HEK293 (cell line): ENCODE measurements around the gene LIMCH1.

ENCODE experiments used
- CTCF ChIA-PET: fragments of 350-600 bp; formaldehyde crosslinking; extraction: SDS; loops from one replicate; lab custom pipeline; 2021; ENCODE audit warnings: antibody characterized with exemption; lab: Yijun Ruan, JAX
- POLR2A ChIA-PET: fragments of 300-600 bp; formaldehyde crosslinking; extraction: SDS; loops from one replicate; lab custom pipeline; 2020; ENCODE audit warnings: antibody characterized with exemption, inconsistent platforms; lab: Yijun Ruan, JAX
- H3K27ac ChIP-seq: fragments of 200-500 bp; sonication (Bioruptor generic); 2 replicates; pipeline ENCODE4 v1.5.1; 2014; ENCODE audit warnings: low read depth, low read length, control low read depth, inconsistent platforms; ENCODE audit errors: extremely low read depth
- H3K36me3 ChIP-seq, 2 experiments: fragments of 200-500 bp in 1 of 2; sonication (Bioruptor generic) in 1 of 2; 1 replicate in 1 of 2; 2 replicates in 1 of 2; pipeline ENCODE4 v1.5.1; 2014 to 2017; ENCODE audit warnings: inconsistent platforms in 2 of 2, low read length in 2 of 2; ENCODE audit not compliant: control insufficient read depth in 2 of 2, insufficient read depth in 1 of 2
- H3K4me1 ChIP-seq: fragments of 200-500 bp; sonication (Bioruptor generic); 2 replicates; pipeline ENCODE4 v1.5.1; 2014; ENCODE audit warnings: mild to moderate bottlenecking, low read length, inconsistent platforms; ENCODE audit not compliant: control insufficient read depth, insufficient read depth
- H3K4me3 ChIP-seq: 2 replicates; pipeline ENCODE4 v1.5.1; 2011; ENCODE audit warnings: low read depth, mild to moderate bottlenecking, control low read depth, low read length, moderate library complexity
- H3K9me3 ChIP-seq: fragments of 200-500 bp; sonication (Bioruptor generic); 2 replicates; pipeline ENCODE4 v1.5.1; 2014; ENCODE audit warnings: low read depth, low read length, inconsistent platforms; ENCODE audit not compliant: control insufficient read depth, insufficient read depth
- ATF2 ChIP-seq: fragments of 450-650 bp; formaldehyde crosslinking; IDR thresholded peaks from 2 replicates; pipeline ENCODE4 v1.5.1; 2016; ENCODE audit warnings: missing biosample characterization, missing genetic modification characterization, low read depth
- GLI2 ChIP-seq: fragments of 450-650 bp; formaldehyde crosslinking; IDR thresholded peaks from 2 replicates; pipeline ENCODE4; 2017; ENCODE audit warnings: missing biosample characterization, missing genetic modification characterization, low read depth, borderline replicate concordance
- KLF16 ChIP-seq: fragments of 450-650 bp; formaldehyde crosslinking; IDR thresholded peaks from 2 replicates; pipeline ENCODE4 v1.5.1; 2017; ENCODE audit warnings: missing biosample characterization, missing genetic modification characterization
- KLF8 ChIP-seq: fragments of 450-650 bp; formaldehyde crosslinking; IDR thresholded peaks from 2 replicates; pipeline ENCODE4 v1.5.1; 2016; ENCODE audit warnings: missing biosample characterization, missing genetic modification characterization
- PATZ1 ChIP-seq: fragments of 450-650 bp; formaldehyde crosslinking; IDR thresholded peaks from 2 replicates; pipeline ENCODE4 v1.5.1; 2016; ENCODE audit warnings: missing biosample characterization, missing genetic modification characterization
- YY1 ChIP-seq: fragments of 450-650 bp; formaldehyde crosslinking; IDR thresholded peaks from 2 replicates; pipeline ENCODE4 v1.5.1; 2018; ENCODE audit warnings: missing biosample characterization, missing genetic modification characterization
- ZBTB17 ChIP-seq: fragments of 450-650 bp; formaldehyde crosslinking; IDR thresholded peaks from 2 replicates; pipeline ENCODE4 v1.5.1; 2016; ENCODE audit warnings: missing biosample characterization, missing genetic modification characterization
- ZBTB7A ChIP-seq: fragments of 450-650 bp; formaldehyde crosslinking; IDR thresholded peaks from 2 replicates; pipeline ENCODE4 v1.5.1; 2016; ENCODE audit warnings: low read depth, missing biosample characterization, missing genetic modification characterization
- ZFP41 ChIP-seq: fragments of 450-650 bp; formaldehyde crosslinking; IDR thresholded peaks from 2 replicates; pipeline ENCODE4 v1.5.1; 2016; ENCODE audit warnings: missing biosample characterization, missing genetic modification characterization, borderline replicate concordance
- ZNF155 ChIP-seq: fragments of 450-650 bp; formaldehyde crosslinking; IDR thresholded peaks from 2 replicates; pipeline ENCODE4 v1.5.1; 2016; ENCODE audit warnings: missing biosample characterization, missing genetic modification characterization
- ZNF544 ChIP-seq: fragments of 450-650 bp; formaldehyde crosslinking; IDR thresholded peaks from 2 replicates; pipeline ENCODE4 v1.5.0; 2017; ENCODE audit warnings: missing biosample characterization, missing genetic modification characterization
- ZNF560 ChIP-seq: fragments of 450-650 bp; formaldehyde crosslinking; IDR thresholded peaks from 2 replicates; pipeline ENCODE4 v1.5.1; 2017; ENCODE audit warnings: missing biosample characterization, missing genetic modification characterization, borderline replicate concordance
- ZNF626 ChIP-seq: fragments of 450-650 bp; sonication (Bioruptor Pico); formaldehyde crosslinking; IDR thresholded peaks from 2 replicates; pipeline ENCODE4 v1.5.1; 2018; ENCODE audit warnings: missing biosample characterization, missing genetic modification characterization, inconsistent platforms
- ZNF654 ChIP-seq: fragments of 450-650 bp; formaldehyde crosslinking; IDR thresholded peaks from 2 replicates; pipeline ENCODE4 v1.5.1; 2016; ENCODE audit warnings: low read depth, missing biosample characterization, missing genetic modification characterization
- ZNF658 ChIP-seq: fragments of 450-650 bp; formaldehyde crosslinking; IDR thresholded peaks from 2 replicates; pipeline ENCODE4; 2016; ENCODE audit warnings: missing biosample characterization, missing genetic modification characterization
- ZNF701 ChIP-seq: fragments of 450-650 bp; formaldehyde crosslinking; IDR thresholded peaks from 2 replicates; pipeline ENCODE4 v1.5.1; 2016; ENCODE audit warnings: missing biosample characterization, missing genetic modification characterization
- ZNF791 ChIP-seq: fragments of 450-650 bp; formaldehyde crosslinking; IDR thresholded peaks from 2 replicates; pipeline ENCODE4 v1.5.1; 2016; ENCODE audit warnings: missing biosample characterization, missing genetic modification characterization
- TF ChIP-seq, protein P1 (sequence below): fragments of 450-650 bp; formaldehyde crosslinking; IDR thresholded peaks from 2 replicates; pipeline ENCODE4 v1.5.1; 2017; ENCODE audit warnings: missing biosample characterization, missing genetic modification characterization
- TF ChIP-seq, protein P2 (sequence below): fragments of 450-650 bp; formaldehyde crosslinking; IDR thresholded peaks from 2 replicates; pipeline ENCODE4 v1.5.1; 2016; ENCODE audit warnings: missing biosample characterization, missing genetic modification characterization
- TF ChIP-seq, protein P3 (sequence below): fragments of 450-650 bp; formaldehyde crosslinking; IDR thresholded peaks from 2 replicates; pipeline ENCODE4; 2016; ENCODE audit warnings: missing biosample characterization, missing genetic modification characterization
- TF ChIP-seq, protein P4 (sequence below): fragments of 450-650 bp; formaldehyde crosslinking; IDR thresholded peaks from 2 replicates; pipeline ENCODE4 v1.5.1; 2016; ENCODE audit warnings: missing biosample characterization, missing genetic modification characterization

Gene LIMCH1

DNA sequence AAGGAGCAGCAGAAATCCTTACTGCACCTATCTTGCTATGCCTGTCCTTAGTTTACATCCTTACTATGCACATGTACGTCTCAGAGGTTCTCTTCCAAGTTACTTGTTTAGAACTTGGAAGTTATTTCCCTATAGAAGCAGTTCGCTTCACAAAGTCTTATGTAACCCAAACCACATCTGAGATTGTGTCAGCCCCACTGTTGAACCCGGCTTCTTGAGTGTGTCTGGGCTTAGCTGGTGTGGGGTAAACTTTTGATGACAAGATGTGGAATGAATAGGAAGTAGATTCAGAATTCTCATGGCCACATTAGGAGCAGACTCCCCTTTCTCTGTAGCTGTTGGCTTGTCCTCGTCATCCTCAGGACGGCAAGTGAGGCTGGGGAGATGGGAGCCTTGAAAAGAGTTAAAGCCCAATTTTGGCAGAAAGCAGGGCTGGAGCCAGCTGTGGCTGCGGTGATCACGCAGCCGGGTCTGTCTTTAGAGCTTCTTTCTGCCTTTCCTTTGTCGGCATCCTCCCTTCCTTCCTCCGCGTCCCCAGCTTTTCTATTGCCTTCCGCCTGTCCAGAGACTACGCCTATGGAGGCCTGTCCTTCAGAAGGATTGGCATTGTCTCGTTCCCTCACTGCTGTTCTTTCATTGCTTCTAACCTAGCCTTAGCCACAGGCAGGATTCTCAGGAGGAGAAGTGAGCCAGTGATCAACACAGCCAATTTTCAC lies 23.0 kb upstream of the LIMCH1 start (continued):
- TF ChIP-seq, protein P1, sequence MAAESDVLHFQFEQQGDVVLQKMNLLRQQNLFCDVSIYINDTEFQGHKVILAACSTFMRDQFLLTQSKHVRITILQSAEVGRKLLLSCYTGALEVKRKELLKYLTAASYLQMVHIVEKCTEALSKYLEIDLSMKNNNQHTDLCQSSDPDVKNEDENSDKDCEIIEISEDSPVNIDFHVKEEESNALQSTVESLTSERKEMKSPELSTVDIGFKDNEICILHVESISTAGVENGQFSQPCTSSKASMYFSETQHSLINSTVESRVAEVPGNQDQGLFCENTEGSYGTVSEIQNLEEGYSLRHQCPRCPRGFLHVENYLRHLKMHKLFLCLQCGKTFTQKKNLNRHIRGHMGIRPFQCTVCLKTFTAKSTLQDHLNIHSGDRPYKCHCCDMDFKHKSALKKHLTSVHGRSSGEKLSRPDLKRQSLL, result no peak
- TF ChIP-seq YY1 (tag by site-specific recombination) (no peak), ZNF560 (no peak)

DNA sequence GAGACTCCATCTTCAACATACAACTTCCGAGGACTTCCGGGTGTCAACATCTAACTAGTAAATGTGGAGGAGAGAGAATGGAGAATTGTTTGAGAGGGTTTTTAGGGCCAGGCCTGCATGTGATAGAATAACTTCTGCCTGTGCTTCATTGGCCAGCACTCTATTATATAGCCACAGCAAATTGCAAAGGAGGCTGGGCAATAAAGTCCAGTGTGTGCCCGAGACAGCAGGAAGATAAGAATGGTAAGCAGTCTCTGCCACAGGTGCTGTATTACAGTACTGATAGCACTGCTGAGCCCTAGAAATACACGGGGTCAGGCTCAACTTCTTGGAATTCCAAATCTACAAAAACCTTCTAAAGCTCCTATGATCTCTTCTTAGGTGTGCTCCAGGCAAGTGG lies 20.8 kb upstream of the LIMCH1 start:
- POLR2A ChIA-PET, result no interaction called here
- no peak overlapping the region for H3K4me3 ChIP-seq
- H3K9me3 ChIP-seq, result no peaks in the 10 kb centered on the region
- TF ChIP-seq ZNF701 (tag by site-specific recombination) (no peak), PATZ1 (tag by site-specific recombination) (no peak), ZNF654 (tag by site-specific recombination) (no peak)
- CTCF ChIA-PET, result no interaction called here
- no peaks in the 10 kb centered on the region for H3K4me1 ChIP-seq
- H3K27ac ChIP-seq, result no peak overlapping the region
- no peaks in the 10 kb centered on the region for H3K36me3 ChIP-seq

GRCh38 chr4:41517747-41518146 lies 20.2 kb upstream of the LIMCH1 start:
- H3K4me3 ChIP-seq, result no peak overlapping the region
- H3K9me3 ChIP-seq, result no peaks in the 10 kb centered on the region
- no peak overlapping the region for H3K27ac ChIP-seq
- TF ChIP-seq ZBTB17 (tag by site-specific recombination) (peak; percentile 43; the same call in 1 of the 2 replicates), ZNF626 (tag by site-specific recombination) (no peak), ATF2 (peak; percentile 68; the same call in 1 of the 2 replicates)
- no peaks in the 10 kb centered on the region for H3K4me1 ChIP-seq
- H3K36me3 ChIP-seq, result no peaks in the 10 kb centered on the region
- ChIA-PET CTCF (no interaction called here), POLR2A (no interaction called here)

GRCh38 chr4:41524425-41524824 lies 13.5 kb upstream of the LIMCH1 start:
- H3K27ac ChIP-seq, result no peak overlapping the region
- POLR2A ChIA-PET, result interaction anchor here (2.0 kb wide), 1 partner anchor 19 kb away, joined by 4 read pairs; no protein-coding TSS in a partner anchor
- CTCF ChIA-PET, result interaction anchor here (0.6 kb wide), 1 partner anchor 1885 kb away, joined by 3 read pairs; no protein-coding TSS in a partner anchor
- TF ChIP-seq ZBTB7A (tag by site-specific recombination), result no peak
- TF ChIP-seq ZNF791, result no peak
- no peak for TF ChIP-seq KLF8 (tag by site-specific recombination)
- TF ChIP-seq, protein P1, result no peak
- TF ChIP-seq ZNF155, result no peak
- TF ChIP-seq, protein P2, sequence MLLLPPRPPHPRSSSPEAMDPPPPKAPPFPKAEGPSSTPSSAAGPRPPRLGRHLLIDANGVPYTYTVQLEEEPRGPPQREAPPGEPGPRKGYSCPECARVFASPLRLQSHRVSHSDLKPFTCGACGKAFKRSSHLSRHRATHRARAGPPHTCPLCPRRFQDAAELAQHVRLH (tag by site-specific recombination), result peak; percentile 32; the same call in 1 of the 2 replicates
- no peak for TF ChIP-seq ZNF658 (tag by site-specific recombination)
- TF ChIP-seq, protein P3, sequence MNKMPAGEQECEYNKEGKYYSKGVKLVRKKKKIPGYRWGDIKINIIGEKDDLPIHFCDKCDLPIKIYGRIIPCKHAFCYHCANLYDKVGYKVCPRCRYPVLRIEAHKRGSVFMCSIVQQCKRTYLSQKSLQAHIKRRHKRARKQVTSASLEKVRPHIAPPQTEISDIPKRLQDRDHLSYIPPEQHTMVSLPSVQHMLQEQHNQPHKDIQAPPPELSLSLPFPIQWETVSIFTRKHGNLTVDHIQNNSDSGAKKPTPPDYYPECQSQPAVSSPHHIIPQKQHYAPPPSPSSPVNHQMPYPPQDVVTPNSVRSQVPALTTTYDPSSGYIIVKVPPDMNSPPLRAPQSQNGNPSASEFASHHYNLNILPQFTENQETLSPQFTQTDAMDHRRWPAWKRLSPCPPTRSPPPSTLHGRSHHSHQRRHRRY (tag by site-specific recombination), result no peak
- TF ChIP-seq ZFP41, result no peak
- 0 out of 2 replicates have a peak, but pooled peaks have one; percentile 15 for TF ChIP-seq GLI2 (tag by site-specific recombination)
- no peak for TF ChIP-seq KLF16 (tag by site-specific recombination)
- TF ChIP-seq, protein P4, sequence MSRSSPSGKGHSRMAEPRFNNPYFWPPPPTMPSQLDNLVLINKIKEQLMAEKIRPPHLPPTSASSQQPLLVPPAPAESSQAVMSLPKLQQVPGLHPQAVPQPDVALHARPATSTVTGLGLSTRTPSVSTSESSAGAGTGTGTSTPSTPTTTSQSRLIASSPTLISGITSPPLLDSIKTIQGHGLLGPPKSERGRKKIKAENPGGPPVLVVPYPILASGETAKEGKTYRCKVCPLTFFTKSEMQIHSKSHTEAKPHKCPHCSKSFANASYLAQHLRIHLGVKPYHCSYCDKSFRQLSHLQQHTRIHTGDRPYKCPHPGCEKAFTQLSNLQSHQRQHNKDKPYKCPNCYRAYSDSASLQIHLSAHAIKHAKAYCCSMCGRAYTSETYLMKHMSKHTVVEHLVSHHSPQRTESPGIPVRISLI (tag by site-specific recombination), result no peak
- no peak for TF ChIP-seq ZNF544 (tag by site-specific recombination)

More at GRCh38 chr4:41524425-41524824, 13.5 kb upstream of the LIMCH1 start:
- H3K4me3 ChIP-seq, result no peak overlapping the region
- no peaks in the 10 kb centered on the region for H3K36me3 ChIP-seq
- H3K4me1 ChIP-seq, result 0 out of 2 replicates have a peak, but pooled peaks cover 3% of the 10 kb centered on the region
- no peaks in the 10 kb centered on the region for H3K9me3 ChIP-seq
